CD4-positive, CD25-positive, alpha-beta regulatory T cell (primary cell): Measurements from ENCODE around the gene EXOSC3. TPM values are rescaled to one million over a fixed set of nuclear protein-coding genes. Genes with fewer than 3 reads are reported as not detected.
"Not testable (repeated sequence)": the region's sequence is repeated elsewhere in the genome, so short reads cannot be mapped to it uniquely, and the experiment has no call there.

Source experiments
- ATAC-seq, 2 donors: fragments of 150-1000 bp; cut with Tn5 transposase; one replicate each; pipeline ENCODE4 v1.10.0; 2021; ENCODE audit warnings: low read depth in 2 of 2, moderate number of reproducible peaks in 2 of 2, moderate library complexity in 1 of 2
- DNase-seq, 3 donors: peaks; one replicate each; pipeline versions ENCODE4 v3.0.0 to v3.0.0-alpha.2; 2012 to 2022; ENCODE audit warnings: mixed read lengths in 1 of 3
- H3K27ac ChIP-seq: one replicate; pipeline ENCODE4 v1.7.0; 2013; ENCODE audit warnings: mild to moderate bottlenecking, low read length; ENCODE audit not compliant: insufficient read depth, poor library complexity, severe bottlenecking
- H3K27me3 ChIP-seq: one replicate; pipeline ENCODE4 v1.7.0; 2013; ENCODE audit warnings: low read length; ENCODE audit not compliant: control insufficient read depth, insufficient read depth
- H3K36me3 ChIP-seq: one replicate; pipeline ENCODE4 v1.7.0; 2013; ENCODE audit warnings: mild to moderate bottlenecking, low read length, moderate library complexity; ENCODE audit not compliant: control insufficient read depth, insufficient read depth
- H3K4me1 ChIP-seq: 2 replicates; pipeline ENCODE4 v1.7.0; 2013; ENCODE audit warnings: mild to moderate bottlenecking, low read length; ENCODE audit not compliant: insufficient read depth, control insufficient read depth, poor library complexity, severe bottlenecking
- H3K4me3 ChIP-seq: one replicate; pipeline ENCODE4 v1.7.0; 2013; ENCODE audit warnings: low read depth, mild to moderate bottlenecking, low read length, moderate library complexity
- H3K9me3 ChIP-seq, 2 experiments: 1 replicate in 1 of 2; 2 replicates in 1 of 2; pipeline ENCODE4 v1.7.0; 2013; ENCODE audit warnings: low read length in 2 of 2, mild to moderate bottlenecking in 1 of 2, moderate library complexity in 1 of 2; ENCODE audit not compliant: control insufficient read depth in 2 of 2
- H3K27ac Mint-ChIP-seq, 3 donors: one replicate each; pipeline ENCODE4 v1.8.0; 2020 to 2022; ENCODE audit warnings: mild to moderate bottlenecking in 3 of 3, mixed read lengths in 3 of 3, moderate library complexity in 2 of 3
- H3K27me3 Mint-ChIP-seq: one replicate; pipeline ENCODE4 v1.8.0; 2022; ENCODE audit warnings: mild to moderate bottlenecking, mixed read lengths
- H3K36me3 Mint-ChIP-seq: one replicate; pipeline ENCODE4 v1.8.0; 2020; ENCODE audit warnings: mixed read lengths
- H3K4me1 Mint-ChIP-seq, 4 donors: one replicate each; pipeline ENCODE4 v1.8.0; 2020 to 2022; ENCODE audit warnings: mixed read lengths in 4 of 4, mild to moderate bottlenecking in 1 of 4
- H3K4me3 Mint-ChIP-seq, 4 donors: one replicate each; pipeline ENCODE4 v1.8.0; 2020 to 2022; ENCODE audit warnings: mild to moderate bottlenecking in 4 of 4, mixed read lengths in 4 of 4, moderate library complexity in 3 of 4
- H3K9me3 Mint-ChIP-seq, 7 donors: one replicate each; pipeline ENCODE4 v1.8.0; 2020 to 2022; ENCODE audit warnings: mixed read lengths in 7 of 7, mild to moderate bottlenecking in 3 of 7, moderate library complexity in 2 of 7
- polyA plus RNA-seq, 4 donors: library from polyadenylated mRNA; unstranded; fragments of 300-500 nt; fragmentation: Illumina TruSeq; gene quantifications; one replicate each; pipeline ENCODE4 v1.2.3, GENCODE V29; 2021
- total RNA-seq: library from RNA; stranded (reverse); gene quantifications from one replicate; pipeline ENCODE4 v1.2.3, GENCODE V29; 2022

EXOSC3 gene
- total RNA-seq (38.2 TPM), polyA plus RNA-seq (10 to 100 TPM; 28.0 to 38.5 (median 35.8) TPM)

DNA sequence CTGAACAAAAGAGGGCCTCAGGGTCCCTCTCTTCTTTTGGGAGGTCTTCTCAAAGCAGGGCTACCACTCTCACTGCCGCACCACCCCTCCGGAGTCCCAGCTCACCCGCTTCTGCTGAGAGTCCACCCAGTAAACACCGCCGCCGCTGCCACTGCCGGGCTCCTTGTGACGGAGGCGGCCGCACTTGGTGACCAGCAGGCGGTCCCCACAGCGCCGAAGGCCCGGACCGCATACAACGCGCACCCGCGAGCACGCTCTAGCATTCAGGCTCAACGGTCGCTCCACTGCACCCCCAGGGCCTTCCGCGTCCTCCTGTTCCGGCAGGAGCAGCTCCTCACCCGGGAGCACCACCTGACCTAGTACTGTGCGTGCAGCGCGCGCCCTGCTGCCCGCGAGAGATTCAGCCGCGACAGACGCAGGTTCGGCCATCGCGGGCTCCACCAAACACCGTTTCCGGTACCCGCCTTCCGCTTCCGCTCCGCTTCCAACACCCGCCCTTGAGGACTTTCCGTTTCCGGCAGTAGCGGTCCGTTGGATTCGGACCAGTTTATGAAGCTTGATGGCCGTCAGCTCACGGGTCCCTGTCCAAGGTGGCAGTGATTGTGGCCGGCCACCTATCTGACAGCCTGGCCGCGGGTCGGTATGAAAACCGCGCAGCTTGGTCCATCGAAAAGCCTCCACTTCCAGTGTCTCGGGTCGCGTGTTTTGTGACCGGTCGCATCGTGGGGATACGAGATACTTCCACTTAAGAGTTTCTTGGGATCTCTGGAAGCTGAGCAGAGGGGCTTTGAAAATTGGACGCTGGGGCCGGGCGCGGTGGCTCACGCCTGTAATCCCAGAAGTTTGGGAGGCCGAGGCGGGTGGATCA, at the start of gene EXOSC3:
TSS of gene EXOSC3 (minus strand) at position 449 of the 868 bp plus-strand sequence. CDS start at position 429, 20 bp downstream.
- DNase-seq: peak; percentile 81 to 95 (median 84)
- H3K27ac ChIP-seq: peak within 1 kb of the TSS; percentile 86
- no peaks in the 10 kb centered on the region for H3K27me3 ChIP-seq
- no peaks in the 10 kb centered on the region for H3K9me3 ChIP-seq
- H3K4me3 Mint-ChIP-seq: peak within 1 kb of the TSS; percentile 96 to 99 (median 98)
- H3K4me1 ChIP-seq: peaks cover 23% of the 10 kb centered on the region
- peak within 1 kb of the TSS; percentile 89 for H3K4me3 ChIP-seq
- H3K27me3 Mint-ChIP-seq: no peaks in the 10 kb centered on the region
- H3K9me3 Mint-ChIP-seq: no peaks in the 10 kb centered on the region
- H3K4me1 Mint-ChIP-seq: peaks cover 25 to 50% (median 38%) of the 10 kb centered on the region in 4 donors
- H3K36me3 Mint-ChIP-seq: peaks cover 24% of the 10 kb centered on the region
- peak; percentile 87 to 88 for ATAC-seq
- H3K27ac Mint-ChIP-seq: peak within 1 kb of the TSS; percentile 96 to 98 (median 96)
- H3K36me3 ChIP-seq: peaks cover 36% of the 10 kb centered on the region

DNA sequence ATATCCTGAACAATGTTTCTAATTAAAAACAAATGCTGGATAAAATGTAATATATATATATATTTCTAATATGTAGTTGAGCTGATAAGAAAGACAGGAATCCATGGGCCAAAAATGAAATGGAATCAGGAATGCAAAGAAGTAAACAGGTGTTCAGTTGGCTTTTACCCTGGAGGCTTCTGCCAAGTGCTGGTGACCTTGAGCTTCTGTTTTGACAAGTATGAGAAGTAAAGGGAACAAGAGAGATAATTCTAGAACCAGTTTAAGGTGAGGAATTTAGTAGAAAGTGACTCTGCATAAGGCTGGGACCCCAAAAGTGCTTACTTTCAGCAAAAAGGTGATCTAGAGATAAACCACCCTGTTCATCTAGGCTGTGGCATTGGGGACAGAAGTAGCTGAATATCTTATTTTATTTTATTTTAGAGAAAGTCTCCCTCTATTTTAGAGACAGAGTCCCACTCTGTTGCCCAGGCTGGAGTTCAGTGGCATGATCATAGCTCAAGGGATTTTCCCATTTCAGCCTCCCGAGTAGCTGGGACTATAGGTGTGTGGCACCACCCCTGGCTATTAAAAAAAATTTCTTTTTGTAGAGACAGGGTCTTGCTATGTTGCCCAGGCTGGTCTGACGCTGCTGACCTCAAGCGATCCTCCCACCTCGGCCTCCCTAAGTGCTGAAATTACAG, 42.8 kb upstream of the EXOSC3 start:
- no peaks in the 10 kb centered on the region for H3K4me1 ChIP-seq
- H3K36me3 ChIP-seq: peaks cover 37% of the 10 kb centered on the region
- H3K27me3 ChIP-seq: no peaks in the 10 kb centered on the region
- H3K4me1 Mint-ChIP-seq: peaks cover 0 to 10% (median 7%) of the 10 kb centered on the region in 4 donors
- peaks cover 0 to 7% (median 0%) of the 10 kb centered on the region in 7 donors for H3K9me3 Mint-ChIP-seq
- ATAC-seq (no peak), DNase-seq (no peak)
- H3K27ac Mint-ChIP-seq: peak overlapping the region in 1 of 3 donors; percentile 58
- no peak overlapping the region for H3K27ac ChIP-seq
- H3K27me3 Mint-ChIP-seq: no peaks in the 10 kb centered on the region
- H3K9me3 ChIP-seq: no peaks in the 10 kb centered on the region
- no peak overlapping the region for H3K4me3 ChIP-seq
- H3K36me3 Mint-ChIP-seq: peaks cover 46% of the 10 kb centered on the region
- no peak overlapping the region for H3K4me3 Mint-ChIP-seq

DNA sequence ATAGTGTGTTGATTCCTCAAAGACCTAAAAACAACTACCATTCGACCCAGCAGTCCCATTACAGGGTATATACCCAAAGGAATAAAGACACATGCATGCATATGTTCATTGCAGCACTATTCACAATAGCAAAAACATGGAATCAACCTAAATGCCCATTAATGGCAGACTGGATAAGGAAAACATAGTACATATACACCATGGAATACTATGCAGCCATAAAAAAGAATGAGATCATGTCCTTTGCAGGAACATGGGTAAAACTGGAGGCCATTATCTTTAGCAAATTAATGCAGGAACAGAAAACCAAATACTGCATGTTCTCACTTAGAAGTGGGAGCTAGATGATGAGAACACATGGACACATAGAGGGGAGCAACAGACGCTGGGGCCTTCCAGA, 40.3 kb upstream of the EXOSC3 start:
- not testable (repeated sequence) for H3K9me3 Mint-ChIP-seq, H3K27me3 ChIP-seq, H3K27ac Mint-ChIP-seq, H3K27me3 Mint-ChIP-seq, H3K4me3 ChIP-seq, H3K4me1 ChIP-seq, H3K4me3 Mint-ChIP-seq, DNase-seq, ATAC-seq, H3K27ac ChIP-seq, H3K9me3 ChIP-seq
- peaks cover 66% of the 10 kb centered on the region for H3K36me3 Mint-ChIP-seq
- peaks cover 44% of the 10 kb centered on the region for H3K36me3 ChIP-seq
- peaks cover 0 to 10% (median 7%) of the 10 kb centered on the region in 4 donors for H3K4me1 Mint-ChIP-seq

DNA sequence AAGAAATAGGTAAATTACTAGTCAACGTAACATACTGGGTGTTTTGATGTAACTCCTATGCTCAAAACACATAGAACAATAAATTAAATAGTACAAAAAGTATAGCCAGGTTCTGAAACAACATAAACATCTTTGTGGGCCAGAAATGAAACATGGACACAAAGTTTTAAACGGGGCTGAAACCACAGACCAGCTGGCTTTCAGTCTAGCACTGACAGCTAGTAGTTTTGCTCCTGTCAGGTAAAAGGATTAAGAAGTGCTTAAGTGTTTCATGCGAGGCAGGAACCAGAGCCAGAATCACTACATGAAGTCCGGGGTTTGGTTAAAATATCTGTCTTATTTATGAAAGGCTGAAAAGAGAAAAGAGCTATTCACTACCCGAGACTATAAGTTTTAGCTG, 35.3 kb upstream of the EXOSC3 start:
- H3K4me3 ChIP-seq: no peak overlapping the region
- H3K27me3 ChIP-seq: no peaks in the 10 kb centered on the region
- no peak overlapping the region for H3K27ac ChIP-seq
- Mint-ChIP-seq H3K4me3 (no peak overlapping the region), H3K4me1 (peaks cover 0 to 14% (median 6%) of the 10 kb centered on the region in 4 donors), H3K9me3 (peaks cover 0 to 7% (median 0%) of the 10 kb centered on the region in 7 donors), H3K27ac (no peak overlapping the region), H3K36me3 (peaks cover 42% of the 10 kb centered on the region), H3K27me3 (no peaks in the 10 kb centered on the region)
- no peaks in the 10 kb centered on the region for H3K4me1 ChIP-seq
- ATAC-seq: no peak
- peaks cover 24% of the 10 kb centered on the region for H3K36me3 ChIP-seq
- DNase-seq: no peak
- no peaks in the 10 kb centered on the region for H3K9me3 ChIP-seq

DNA sequence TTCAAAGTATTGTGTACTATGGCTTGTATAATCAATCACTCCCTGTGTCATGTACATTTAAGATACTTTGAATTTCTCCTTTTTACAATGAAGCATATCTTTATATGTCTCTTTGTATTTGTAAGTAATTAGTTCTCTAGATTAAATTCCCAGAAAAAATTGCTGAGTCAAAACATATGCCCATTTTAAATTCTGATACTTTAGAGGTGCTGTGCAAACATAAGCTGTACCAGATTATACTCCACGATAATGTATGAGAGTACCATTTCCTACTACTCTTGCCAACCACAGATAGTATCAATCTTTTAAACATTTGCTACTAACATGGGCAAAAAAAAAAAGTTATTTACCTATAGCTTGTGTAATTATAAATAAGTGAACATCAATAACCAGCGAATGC, 34.0 kb upstream of the EXOSC3 start:
- Histone ChIP-seq H3K4me1 (no peaks in the 10 kb centered on the region), H3K4me3 (no peak overlapping the region), H3K27me3 (no peaks in the 10 kb centered on the region), H3K36me3 (peaks cover 20% of the 10 kb centered on the region), H3K27ac (no peak overlapping the region), H3K9me3 (no peaks in the 10 kb centered on the region)
- Mint-ChIP-seq H3K4me3 (no peak overlapping the region), H3K4me1 (peaks cover 0 to 14% (median 6%) of the 10 kb centered on the region in 4 donors), H3K27ac (no peak overlapping the region), H3K27me3 (no peaks in the 10 kb centered on the region), H3K36me3 (peaks cover 31% of the 10 kb centered on the region), H3K9me3 (no peaks in the 10 kb centered on the region)
- no peak for ATAC-seq
- no peak for DNase-seq

DNA sequence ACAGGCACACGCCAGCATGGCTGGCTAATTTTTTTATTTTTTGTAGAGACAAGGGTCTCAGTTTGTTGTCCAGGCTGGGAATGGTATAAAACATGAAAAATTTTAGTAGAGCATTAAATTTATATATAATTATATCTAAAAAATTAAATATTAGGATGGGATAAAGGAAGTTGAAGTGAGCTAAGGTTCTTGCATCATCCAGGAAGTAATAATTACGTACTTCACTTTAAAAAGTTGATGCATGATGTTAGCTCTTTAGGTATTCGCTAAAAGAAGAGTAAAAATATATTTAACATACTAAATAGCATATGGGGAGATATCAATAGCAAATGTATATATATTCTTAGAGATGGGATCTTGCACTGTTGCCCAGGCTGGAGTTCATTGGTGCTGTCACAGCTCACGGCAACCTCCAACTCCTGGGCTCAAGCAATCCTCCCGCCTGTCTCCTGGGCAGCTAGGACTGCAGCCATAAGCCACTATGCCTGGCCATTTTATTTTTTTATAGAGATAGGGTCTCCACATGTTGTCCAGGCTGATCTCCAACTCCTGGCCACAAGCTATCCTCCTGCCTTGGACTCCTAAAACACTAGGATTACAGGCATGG, 28.0 kb upstream of the EXOSC3 start:
- no peak for DNase-seq
- H3K36me3 Mint-ChIP-seq: peaks cover 4% of the 10 kb centered on the region
- H3K27me3 Mint-ChIP-seq: no peaks in the 10 kb centered on the region
- H3K4me3 Mint-ChIP-seq: no peak overlapping the region
- no peak for ATAC-seq
- Histone ChIP-seq H3K36me3 (peaks cover under 1% of the 10 kb centered on the region), H3K27ac (no peak overlapping the region), H3K27me3 (no peaks in the 10 kb centered on the region), H3K9me3 (no peaks in the 10 kb centered on the region), H3K4me3 (no peak overlapping the region), H3K4me1 (peaks cover 3% of the 10 kb centered on the region)
- no peak overlapping the region for H3K27ac Mint-ChIP-seq
- H3K9me3 Mint-ChIP-seq: no peaks in the 10 kb centered on the region
- H3K4me1 Mint-ChIP-seq: peaks cover 4 to 27% (median 14%) of the 10 kb centered on the region in 4 donors

DNA sequence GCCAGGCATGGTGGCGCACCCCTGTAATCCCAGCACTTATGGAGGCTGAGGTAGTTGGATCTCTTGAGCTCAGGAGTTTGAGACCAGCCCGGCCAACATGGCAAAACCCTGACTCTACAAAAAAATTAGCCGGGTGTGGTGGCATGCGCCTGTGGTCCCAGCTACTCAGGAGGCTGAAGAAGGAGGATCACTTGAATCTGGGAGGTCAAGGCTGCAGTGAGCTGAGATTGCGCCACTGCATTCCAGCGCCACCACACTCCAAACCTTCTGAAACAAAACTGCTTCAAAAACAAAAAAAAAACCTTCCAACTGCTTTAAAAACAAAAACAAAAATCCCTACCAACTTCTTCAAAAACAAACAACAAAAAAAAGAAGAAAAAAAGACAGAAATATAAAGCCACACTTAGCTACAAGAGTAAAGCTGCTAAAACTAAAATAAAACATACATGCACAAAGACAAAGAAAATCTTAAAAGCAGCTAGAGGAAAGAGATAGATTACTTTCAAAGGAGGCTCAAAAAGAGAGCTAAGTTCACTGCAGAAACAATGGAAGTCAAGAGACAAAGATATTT, 27.1 kb upstream of the EXOSC3 start:
- DNase-seq (no peak), ATAC-seq (no peak)
- Mint-ChIP-seq H3K27ac (no peak overlapping the region), H3K27me3 (no peaks in the 10 kb centered on the region), H3K4me3 (no peak overlapping the region), H3K36me3 (peaks cover 4% of the 10 kb centered on the region), H3K9me3 (no peaks in the 10 kb centered on the region), H3K4me1 (peaks cover 4 to 26% (median 16%) of the 10 kb centered on the region in 4 donors)
- peaks cover 3% of the 10 kb centered on the region for H3K36me3 ChIP-seq
- no peak overlapping the region for H3K27ac ChIP-seq
- no peaks in the 10 kb centered on the region for H3K9me3 ChIP-seq
- peaks cover 3% of the 10 kb centered on the region for H3K4me1 ChIP-seq
- no peak overlapping the region for H3K4me3 ChIP-seq
- H3K27me3 ChIP-seq: no peaks in the 10 kb centered on the region
